CD4-positive, alpha-beta memory T cell (primary cell): Measurements from ENCODE around the gene AHRR. TPM values are rescaled to one million over a fixed set of nuclear protein-coding genes. Genes with fewer than 3 reads are reported as not detected.

ENCODE experiments used
- CTCF ChIA-PET: fragments of 350-600 bp; sonication (Branson Sonifier 250); formaldehyde crosslinking; loops from one replicate; lab custom pipeline; 2021; ENCODE audit warnings: inconsistent platforms; ENCODE audit not compliant: partially characterized antibody; lab: Charles Lee
- POLR2A ChIA-PET: fragments of 350-600 bp; sonication (Branson Sonifier 250); formaldehyde crosslinking; loops from one replicate; lab custom pipeline; 2021; ENCODE audit not compliant: partially characterized antibody; lab: Charles Lee
- DNase-seq, 5 donors: peaks; one replicate each; pipeline versions ENCODE4 v3.0.0 to v3.0.0-alpha.2; 2020 to 2022; ENCODE audit warnings: mixed read lengths in 1 of 5
- H3K27ac ChIP-seq: one replicate; pipeline ENCODE4 v1.7.0; 2013; ENCODE audit warnings: low read depth, low read length
- H3K27me3 ChIP-seq: 2 replicates; pipeline ENCODE4 v1.7.0; 2013; ENCODE audit warnings: mild to moderate bottlenecking, low read length, moderate library complexity; ENCODE audit not compliant: insufficient read depth
- H3K36me3 ChIP-seq: 2 replicates; pipeline ENCODE4 v1.7.0; 2013; ENCODE audit warnings: mild to moderate bottlenecking, low read length, moderate library complexity; ENCODE audit not compliant: insufficient read depth
- H3K4me1 ChIP-seq: 2 replicates; pipeline ENCODE4 v1.7.0; 2013; ENCODE audit warnings: mild to moderate bottlenecking, low read length, moderate library complexity; ENCODE audit not compliant: insufficient read depth
- H3K4me3 ChIP-seq, 2 donors: one replicate each; pipeline ENCODE4 v1.7.0; 2013; ENCODE audit warnings: low read length in 2 of 2, mild to moderate bottlenecking in 1 of 2
- H3K9me3 ChIP-seq, 2 donors: one replicate each; pipeline ENCODE4 v1.7.0; 2013; ENCODE audit warnings: low read length in 2 of 2, control low read depth in 1 of 2; ENCODE audit not compliant: control insufficient read depth in 1 of 2
- H3K27ac Mint-ChIP-seq, 7 donors: one replicate each; pipeline ENCODE4 v1.8.0; 2020 to 2021; ENCODE audit warnings: mixed read lengths in 7 of 7, mild to moderate bottlenecking in 6 of 7, inconsistent platforms in 3 of 7, moderate library complexity in 3 of 7
- H3K27me3 Mint-ChIP-seq, 2 donors: one replicate each; pipeline ENCODE4 v1.8.0; 2020 to 2021; ENCODE audit warnings: mixed read lengths in 2 of 2
- H3K36me3 Mint-ChIP-seq, 2 donors: one replicate each; pipeline ENCODE4 v1.8.0; 2020 to 2021; ENCODE audit warnings: mixed read lengths in 2 of 2, inconsistent platforms in 1 of 2, mild to moderate bottlenecking in 1 of 2
- H3K4me1 Mint-ChIP-seq, 4 donors: one replicate each; pipeline ENCODE4 v1.8.0; 2020 to 2021; ENCODE audit warnings: mixed read lengths in 4 of 4, mild to moderate bottlenecking in 1 of 4
- H3K4me3 Mint-ChIP-seq, 8 donors: one replicate each; pipeline ENCODE4 v1.8.0; 2020 to 2021; ENCODE audit warnings: mixed read lengths in 8 of 8, mild to moderate bottlenecking in 7 of 8, moderate library complexity in 6 of 8, inconsistent platforms in 3 of 8
- H3K9me3 Mint-ChIP-seq, 8 donors: one replicate each; pipeline ENCODE4 v1.8.0; 2020 to 2021; ENCODE audit warnings: mixed read lengths in 8 of 8, mild to moderate bottlenecking in 5 of 8, inconsistent platforms in 3 of 8, moderate library complexity in 1 of 8
- intact Hi-C: fragments of 100-400 bp; cut with micrococcal nuclease; formaldehyde crosslinking; loops from one replicate; pipeline ENCODE4 v1.15.1; 2023
- polyA plus RNA-seq, 2 donors: library from polyadenylated mRNA; unstranded; fragments of 300-500 nt; fragmentation: Illumina TruSeq; gene quantifications; one replicate each; pipeline ENCODE4 v1.2.3, GENCODE V29; 2021
- total RNA-seq, 2 experiments: library from RNA; stranded (reverse); gene quantifications; one replicate each; pipeline ENCODE4 v1.2.3, GENCODE V29; 2021

Gene AHRR
- total and polyA plus RNA-seq, 4 experiments from 2014 or later = 0.23 to 2.7 (median 0.74) TPM

- H3K27ac ChIP-seq = no peak overlapping the region
- H3K9me3 Mint-ChIP-seq = no peaks in the 10 kb centered on the region
Observed at GRCh38 chr5:427415-428087, 106.0 kb downstream of the AHRR start.

GRCh38 chr5:428219-428618 is 106.7 kb downstream of the AHRR start:
- ChIA-PET CTCF (interaction anchor here (1.0 kb wide), 1 partner anchor 240 kb away, joined by 3 read pairs; no protein-coding TSS in a partner anchor), POLR2A (no interaction called here)
- no peak for DNase-seq
- Histone ChIP-seq H3K27me3 (no peaks in the 10 kb centered on the region), H3K27ac (no peak overlapping the region), H3K4me3 (no peak overlapping the region), H3K36me3 (no peaks in the 10 kb centered on the region), H3K9me3 (no peaks in the 10 kb centered on the region), H3K4me1 (no peaks in the 10 kb centered on the region)
- H3K9me3 Mint-ChIP-seq = no peaks in the 10 kb centered on the region
- no peaks in the 10 kb centered on the region for H3K36me3 Mint-ChIP-seq
- H3K4me1 Mint-ChIP-seq = no peaks in the 10 kb centered on the region
- H3K4me3 Mint-ChIP-seq = no peak overlapping the region
- intact Hi-C loops = no loop called here
- H3K27me3 Mint-ChIP-seq = peaks cover 5 to 19% of the 10 kb centered on the region in 2 donors
- no peak overlapping the region for H3K27ac Mint-ChIP-seq

More at GRCh38 chr5:427415-428087, 106.0 kb downstream of the AHRR start:
- ChIA-PET POLR2A (no interaction called here), CTCF (interaction anchor here (1.0 to 1.1 kb wide), 2 partner anchors 110 to 239 kb away, joined by 3 to 4 read pairs; no protein-coding TSS in a partner anchor)
- Mint-ChIP-seq H3K36me3 (no peaks in the 10 kb centered on the region), H3K27ac (no peak overlapping the region), H3K27me3 (peaks cover 5 to 18% of the 10 kb centered on the region in 2 donors), H3K4me3 (no peak overlapping the region), H3K4me1 (no peaks in the 10 kb centered on the region)
- H3K36me3 ChIP-seq = no peaks in the 10 kb centered on the region
- no peaks in the 10 kb centered on the region for H3K27me3 ChIP-seq
- H3K9me3 ChIP-seq = no peaks in the 10 kb centered on the region
- no peak for DNase-seq
- H3K4me1 ChIP-seq = no peaks in the 10 kb centered on the region
- H3K4me3 ChIP-seq = no peak overlapping the region
- intact Hi-C loops = no loop called here

GRCh38 chr5:428754-429452 is 107.4 kb downstream of the AHRR start:
- H3K4me3 ChIP-seq = no peak overlapping the region
- H3K4me1 ChIP-seq = no peaks in the 10 kb centered on the region
- H3K9me3 ChIP-seq = no peaks in the 10 kb centered on the region
- Mint-ChIP-seq H3K4me1 (no peaks in the 10 kb centered on the region), H3K4me3 (no peak overlapping the region), H3K36me3 (no peaks in the 10 kb centered on the region), H3K27ac (no peak overlapping the region), H3K27me3 (peaks cover 5 to 19% of the 10 kb centered on the region in 2 donors), H3K9me3 (no peaks in the 10 kb centered on the region)
- DNase-seq = no peak
- H3K36me3 ChIP-seq = no peaks in the 10 kb centered on the region
- H3K27ac ChIP-seq = no peak overlapping the region
- intact Hi-C loops = no loop called here
- POLR2A ChIA-PET = no interaction called here
- CTCF ChIA-PET = interaction anchor here (1.0 kb wide), 1 partner anchor 240 kb away, joined by 3 read pairs; no protein-coding TSS in a partner anchor
- H3K27me3 ChIP-seq = no peaks in the 10 kb centered on the region

- Histone ChIP-seq H3K4me3 (no peak overlapping the region), H3K9me3 (no peaks in the 10 kb centered on the region), H3K27me3 (no peaks in the 10 kb centered on the region), H3K27ac (no peak overlapping the region), H3K4me1 (no peaks in the 10 kb centered on the region), H3K36me3 (no peaks in the 10 kb centered on the region)
- no peak overlapping the region for H3K4me3 Mint-ChIP-seq
- ChIA-PET CTCF (no interaction called here), POLR2A (no interaction called here)
- DNase-seq = no peak
- H3K36me3 Mint-ChIP-seq = no peaks in the 10 kb centered on the region
- intact Hi-C loops = no loop called here
- no peaks in the 10 kb centered on the region for H3K4me1 Mint-ChIP-seq
- peak overlapping the region in 1 of 7 donors; percentile 52 for H3K27ac Mint-ChIP-seq
- H3K27me3 Mint-ChIP-seq = peaks cover 5 to 19% of the 10 kb centered on the region in 2 donors
- no peaks in the 10 kb centered on the region for H3K9me3 Mint-ChIP-seq
Observed at GRCh38 chr5:429453-430188, 108.1 kb downstream of the AHRR start.

- H3K4me1 Mint-ChIP-seq = no peaks in the 10 kb centered on the region
- H3K27me3 Mint-ChIP-seq = peaks cover 5 to 19% of the 10 kb centered on the region in 2 donors
- H3K4me1 ChIP-seq = no peaks in the 10 kb centered on the region
- H3K27ac ChIP-seq = no peak overlapping the region
- no peaks in the 10 kb centered on the region for H3K36me3 Mint-ChIP-seq
- no peaks in the 10 kb centered on the region for H3K9me3 Mint-ChIP-seq
- no peak overlapping the region for H3K4me3 Mint-ChIP-seq
- no peaks in the 10 kb centered on the region for H3K36me3 ChIP-seq
- H3K4me3 ChIP-seq = no peak overlapping the region
- H3K27ac Mint-ChIP-seq = no peak overlapping the region
- ChIA-PET POLR2A (no interaction called here), CTCF (interaction anchor here (1.2 to 1.6 kb wide), 2 partner anchors 240 to 242 kb away, joined by 3 to 7 read pairs; no protein-coding TSS in a partner anchor)
- DNase-seq = no peak
- H3K27me3 ChIP-seq = no peaks in the 10 kb centered on the region
- intact Hi-C loops = no loop called here
- no peaks in the 10 kb centered on the region for H3K9me3 ChIP-seq
Observed at GRCh38 chr5:430214-430925, 108.9 kb downstream of the AHRR start.

- no peaks in the 10 kb centered on the region for H3K9me3 ChIP-seq
- ChIA-PET CTCF (interaction anchor here (1.0 to 1.6 kb wide), 3 partner anchors 148 to 243 kb away, joined by 3 to 7 read pairs (median 4); no protein-coding TSS in a partner anchor), POLR2A (no interaction called here)
- H3K4me1 ChIP-seq = no peaks in the 10 kb centered on the region
- H3K9me3 Mint-ChIP-seq = no peaks in the 10 kb centered on the region
- no peaks in the 10 kb centered on the region for H3K36me3 ChIP-seq
- H3K27me3 Mint-ChIP-seq = peaks cover 2 to 20% of the 10 kb centered on the region in 2 donors
- peak in 2 of 5 donors; percentile 13 to 16 for DNase-seq
- no peak overlapping the region for H3K4me3 Mint-ChIP-seq
- intact Hi-C loops = no loop called here
- no peak overlapping the region for H3K4me3 ChIP-seq
- no peaks in the 10 kb centered on the region for H3K27me3 ChIP-seq
- no peaks in the 10 kb centered on the region for H3K4me1 Mint-ChIP-seq
- H3K27ac Mint-ChIP-seq = no peak overlapping the region
- no peak overlapping the region for H3K27ac ChIP-seq
- no peaks in the 10 kb centered on the region for H3K36me3 Mint-ChIP-seq
Observed at GRCh38 chr5:431001-431710, 109.6 kb downstream of the AHRR start.
